NCI-H774 (cell line): ENCODE data around the gene ROGDI.

Experiments used
- DNase-seq: peaks from one replicate; lab custom pipeline; 2025; lab: John Stamatoyannopoulos, UW

Gene ROGDI

GRCh38 chr16:4813251-4814003 is 11.0 kb upstream of the ROGDI start:
- DNase-seq, result no peak

- DNase-seq, result no peak
These were observed 9.3 kb upstream of the ROGDI start for GRCh38 chr16:4811773-4812172.

- DNase-seq, result no peak
These were observed 8.8 kb upstream of the ROGDI start for GRCh38 chr16:4811242-4811641.

GRCh38 chr16:4806280-4806679 is 3.8 kb upstream of the ROGDI start:
- no peak for DNase-seq

GRCh38 chr16:4805231-4805630 is 2.8 kb upstream of the ROGDI start:
- DNase-seq, result no peak

- DNase-seq, result no peak
These were observed 1.7 kb upstream of the ROGDI start for GRCh38 chr16:4803898-4804762.

- no peak for DNase-seq
These were observed 990 bp upstream of the ROGDI start for GRCh38 chr16:4803401-4803844.

GRCh38 chr16:4802659-4803287 is 340 bp upstream of the ROGDI start:
- DNase-seq, result peak; percentile 88

GRCh38 chr16:4801051-4801961 is 1.1 kb downstream of the ROGDI start:
- no peak for DNase-seq

GRCh38 chr16:4800290-4801041 is 2.0 kb downstream of the ROGDI start:
- DNase-seq, result no peak

- DNase-seq, result no peak
These were observed 3.1 kb downstream of the ROGDI start for GRCh38 chr16:4799171-4799855.

- DNase-seq, result no peak
These were observed 4.0 kb downstream of the ROGDI start for GRCh38 chr16:4798456-4798855.

GRCh38 chr16:4797805-4798252 is 4.6 kb downstream of the ROGDI start:
- no peak for DNase-seq

- DNase-seq, result no peak
These were observed 5.2 kb downstream of the ROGDI start for GRCh38 chr16:4796982-4797804.

- no peak for DNase-seq
These were observed 6.4 kb downstream of the ROGDI start for GRCh38 chr16:4795828-4796572.

- peak; percentile 71 for DNase-seq
These were observed 7.1 kb downstream of the ROGDI start, which contains the start of gene SMIM22 for GRCh38 chr16:4795181-4795827. TSS of gene SMIM22 (plus strand) at chr16:4795369. CDS start at chr16:4795735, 366 bp downstream.

- no peak for DNase-seq
These were observed 9.4 kb downstream of the ROGDI start for GRCh38 chr16:4792951-4793513.

GRCh38 chr16:4790871-4791270 is 11.6 kb downstream of the ROGDI start:
- DNase-seq, result no peak
